Amniotic stem cell (primary cell): ENCODE measurements around the gene CKAP2L.

Experiments used
- DNase-seq: peaks from one replicate; lab custom pipeline; 2025; lab: John Stamatoyannopoulos, UW

The CKAP2L gene

DNA sequence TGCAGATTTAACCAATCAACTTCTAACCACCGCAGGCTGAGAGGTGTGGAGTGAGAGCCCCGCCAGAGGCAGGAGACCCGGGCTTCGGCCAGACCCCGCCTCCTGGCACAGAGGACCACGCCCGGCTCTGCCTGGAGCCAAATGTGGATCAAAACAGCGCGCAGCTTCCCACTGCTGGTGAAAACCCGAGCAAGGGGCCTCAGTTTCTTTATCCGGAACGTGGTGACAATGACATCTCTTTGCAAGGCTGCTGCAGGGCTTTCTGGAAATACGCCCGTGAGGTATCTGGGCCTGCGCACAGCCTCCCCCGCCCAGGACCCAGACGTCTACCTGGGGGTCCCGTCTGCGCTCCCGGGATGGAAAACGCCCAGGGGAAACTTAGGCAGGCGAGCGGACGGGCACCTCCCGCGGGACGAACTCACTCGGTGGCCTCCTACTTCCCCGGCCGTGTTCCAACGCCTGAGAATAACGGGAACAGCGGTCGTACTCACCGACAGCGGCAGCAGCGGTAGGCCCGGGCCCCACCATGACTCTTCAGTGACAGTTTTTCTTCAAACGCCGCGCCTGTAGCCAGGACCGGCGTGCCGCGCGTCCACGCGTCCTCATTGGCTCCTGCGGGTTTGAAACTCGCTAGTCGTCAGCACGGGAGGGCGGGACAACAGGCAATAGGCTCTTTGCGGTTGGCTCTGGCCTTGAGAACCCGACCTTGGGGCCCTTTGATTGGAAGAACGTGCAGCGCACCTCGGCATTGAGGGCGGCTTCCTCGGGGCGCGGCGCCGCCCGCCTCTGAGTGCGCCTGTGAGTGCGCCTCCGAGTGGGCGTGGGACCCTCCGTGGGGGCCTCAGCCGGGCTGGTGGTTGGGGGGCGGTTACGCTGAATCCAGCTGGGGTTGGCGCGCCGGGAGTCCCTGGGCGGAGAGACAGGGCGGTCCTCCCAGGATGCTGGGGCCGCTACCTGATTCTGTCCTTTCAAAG lies at the start of gene CKAP2L:
CKAP2L (minus strand) TSS at position 539 of the 974 bp plus-strand sequence; CDS start at position 528, 11 bp downstream.
- peak; percentile 94 for DNase-seq

DNA sequence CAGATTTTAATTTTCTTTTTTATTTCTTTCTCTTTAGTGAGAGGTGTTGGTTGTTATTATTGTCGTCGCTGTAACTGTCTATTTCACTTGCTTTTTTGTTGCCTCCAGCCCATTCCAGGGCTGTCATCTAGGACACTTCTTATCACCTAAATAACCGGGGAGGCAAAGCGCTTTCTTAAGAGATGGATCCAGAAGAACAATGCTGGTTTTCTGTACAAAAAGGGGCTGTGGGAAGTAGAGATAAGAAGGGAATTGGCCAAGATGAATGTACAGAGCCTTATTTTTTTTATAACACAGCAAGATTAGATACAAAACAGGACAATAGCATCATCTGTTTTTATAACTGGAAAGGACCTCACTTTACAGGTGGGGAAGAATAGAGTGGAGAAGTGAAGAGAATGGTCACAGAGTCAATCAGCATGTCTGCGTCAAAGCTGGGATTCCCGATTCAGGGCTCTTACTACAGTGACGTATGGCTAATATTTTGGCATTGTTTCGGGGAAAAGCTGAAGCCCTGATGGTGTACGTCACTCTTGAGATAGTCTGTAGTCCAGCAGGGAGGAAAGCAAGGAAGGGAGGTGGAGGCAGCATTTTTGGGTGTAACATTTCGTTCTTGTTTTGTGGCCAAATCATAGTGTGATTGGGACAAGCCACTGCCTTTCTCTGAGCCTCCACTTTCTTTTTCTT lies 49.0 kb upstream of the CKAP2L start:
- DNase-seq = no peak

GRCh38 chr2:112812318-112813267 lies 48.2 kb upstream of the CKAP2L start:
- peak; percentile 70 for DNase-seq

DNA sequence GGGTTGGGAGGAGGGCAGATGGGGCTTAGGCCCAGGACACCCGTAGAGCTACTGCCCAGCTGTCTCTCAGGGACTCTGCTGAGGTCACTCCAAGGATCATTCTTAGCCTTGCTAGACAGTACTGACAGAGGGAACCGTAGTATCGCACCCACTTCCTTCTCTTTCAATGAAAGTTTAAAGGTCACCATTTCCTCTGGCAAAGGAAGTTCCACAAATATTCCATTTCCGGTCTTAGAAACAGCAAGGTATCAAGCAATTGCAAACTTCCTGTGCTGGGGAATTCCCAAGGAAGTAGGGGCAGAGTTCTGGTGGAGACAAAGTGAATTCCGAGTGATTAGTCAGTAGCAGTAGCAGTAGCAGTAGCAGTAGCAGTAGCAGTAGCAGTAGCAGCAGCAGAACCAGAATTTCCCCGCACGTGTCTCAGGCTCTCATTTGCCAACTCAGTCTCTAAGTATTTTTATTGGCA lies 47.5 kb upstream of the CKAP2L start:
- peak; percentile 49 for DNase-seq

DNA sequence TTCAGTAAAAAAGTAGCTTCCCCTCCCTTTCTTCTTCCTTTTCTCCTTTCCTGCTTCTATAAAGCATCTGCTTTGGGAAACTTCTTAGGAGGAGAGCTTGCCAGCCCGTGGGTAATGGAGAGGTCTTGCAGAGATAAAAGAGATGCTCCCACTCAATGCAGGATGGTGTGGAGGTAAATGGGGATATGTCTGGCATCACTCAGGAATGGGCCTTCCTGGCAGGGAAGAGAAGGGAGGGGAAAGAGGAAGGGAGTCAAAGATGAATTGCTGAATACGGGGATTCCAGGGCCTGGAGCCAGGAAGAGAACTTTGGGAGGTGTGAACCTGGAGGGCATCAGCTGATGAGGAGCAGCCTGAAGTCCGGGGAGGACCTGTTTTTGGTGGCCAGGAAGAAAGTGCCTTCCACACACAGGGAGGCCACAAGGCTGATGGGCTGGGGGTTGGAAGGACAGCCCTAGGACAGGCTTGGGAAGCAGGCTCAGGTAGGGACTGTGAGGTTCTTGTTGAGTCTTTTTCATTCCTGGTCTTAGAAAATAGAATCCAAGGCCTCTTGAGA lies 46.9 kb upstream of the CKAP2L start:
- DNase-seq = no peak

DNA sequence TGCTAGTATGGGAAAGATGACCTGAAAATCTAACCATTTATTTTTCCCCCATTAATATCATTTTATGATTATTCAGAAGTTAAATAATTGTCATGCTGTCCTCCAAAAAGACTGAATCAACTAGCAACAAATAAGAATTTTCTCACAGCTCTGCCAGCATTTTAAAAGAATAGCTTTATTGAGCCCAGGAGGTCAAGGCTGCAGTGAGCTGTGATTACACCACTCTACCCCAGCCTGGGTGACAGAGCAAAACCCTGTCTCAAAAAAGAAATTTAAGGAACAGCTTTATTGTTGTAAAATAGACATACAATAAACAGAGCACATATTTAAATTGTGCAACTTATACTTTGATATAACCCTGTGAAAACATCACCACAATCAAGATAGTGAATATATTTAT lies 44.7 kb upstream of the CKAP2L start:
- no peak for DNase-seq

DNA sequence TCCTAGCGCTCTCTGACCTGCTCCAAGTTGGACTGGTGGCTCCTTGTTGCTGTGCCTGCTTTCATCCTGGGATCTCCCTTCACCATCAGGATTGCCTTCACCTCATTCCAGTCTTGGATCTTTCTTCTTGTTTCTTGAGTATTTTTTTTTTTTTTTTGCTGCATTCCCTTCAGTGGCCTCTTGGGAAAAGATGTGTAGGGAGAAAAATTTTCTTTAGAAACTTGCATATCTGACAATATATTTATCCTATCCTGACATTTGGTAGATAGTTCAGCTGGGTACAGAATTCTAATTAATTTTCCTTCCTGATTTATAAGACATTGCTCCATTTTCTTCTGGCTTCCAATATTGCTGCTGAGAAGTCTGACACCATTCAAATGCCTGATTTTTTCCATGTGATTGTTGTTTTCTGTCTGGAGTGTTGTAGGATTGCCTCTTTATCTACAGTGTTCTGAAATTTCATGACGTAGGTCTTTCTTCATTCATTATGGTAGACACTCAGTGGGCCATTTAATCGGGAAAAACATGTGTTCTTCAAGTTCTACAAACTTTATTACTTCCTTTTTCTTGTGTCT lies 42.9 kb upstream of the CKAP2L start:
- DNase-seq = no peak

GRCh38 chr2:112805542-112805941 lies 41.1 kb upstream of the CKAP2L start:
- DNase-seq = no peak

DNA sequence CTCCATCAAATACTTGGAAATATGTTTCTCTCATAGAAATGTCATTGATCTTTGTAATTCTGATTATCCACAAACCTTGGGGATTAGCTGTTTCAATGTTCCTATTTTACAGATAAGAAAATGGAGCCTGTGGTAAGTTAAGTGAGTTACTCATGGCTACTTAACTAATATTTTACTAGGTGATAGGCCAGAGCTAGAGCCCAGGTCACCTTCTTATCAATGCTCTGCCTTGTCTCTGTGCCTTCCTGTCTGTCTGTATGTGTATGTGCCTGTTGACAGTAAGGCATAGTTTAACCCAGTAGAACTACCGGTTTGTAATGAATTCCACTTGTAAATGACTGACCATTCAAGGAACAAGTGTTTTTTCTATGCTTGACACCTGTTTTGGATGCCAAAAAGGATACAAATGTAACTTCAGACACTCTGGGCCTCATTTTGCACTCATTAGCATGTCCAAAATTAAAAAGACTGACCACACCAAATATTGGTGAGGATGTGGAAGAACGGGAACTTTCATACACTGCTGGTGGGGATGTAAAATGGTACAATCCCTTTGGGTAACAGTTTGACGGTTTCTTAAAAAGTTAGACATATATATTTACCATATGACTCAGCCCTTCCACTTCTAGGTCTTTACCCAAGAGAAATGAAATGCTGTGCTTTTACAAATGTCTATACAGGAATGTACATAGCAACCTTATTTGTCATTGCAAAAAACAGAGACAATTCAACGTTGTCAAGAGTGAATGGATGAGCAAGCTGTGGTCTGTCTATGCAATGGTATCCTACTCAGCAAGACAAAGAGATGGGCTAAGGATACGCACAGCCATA lies 39.5 kb upstream of the CKAP2L start:
- DNase-seq = peak; percentile 49

DNA sequence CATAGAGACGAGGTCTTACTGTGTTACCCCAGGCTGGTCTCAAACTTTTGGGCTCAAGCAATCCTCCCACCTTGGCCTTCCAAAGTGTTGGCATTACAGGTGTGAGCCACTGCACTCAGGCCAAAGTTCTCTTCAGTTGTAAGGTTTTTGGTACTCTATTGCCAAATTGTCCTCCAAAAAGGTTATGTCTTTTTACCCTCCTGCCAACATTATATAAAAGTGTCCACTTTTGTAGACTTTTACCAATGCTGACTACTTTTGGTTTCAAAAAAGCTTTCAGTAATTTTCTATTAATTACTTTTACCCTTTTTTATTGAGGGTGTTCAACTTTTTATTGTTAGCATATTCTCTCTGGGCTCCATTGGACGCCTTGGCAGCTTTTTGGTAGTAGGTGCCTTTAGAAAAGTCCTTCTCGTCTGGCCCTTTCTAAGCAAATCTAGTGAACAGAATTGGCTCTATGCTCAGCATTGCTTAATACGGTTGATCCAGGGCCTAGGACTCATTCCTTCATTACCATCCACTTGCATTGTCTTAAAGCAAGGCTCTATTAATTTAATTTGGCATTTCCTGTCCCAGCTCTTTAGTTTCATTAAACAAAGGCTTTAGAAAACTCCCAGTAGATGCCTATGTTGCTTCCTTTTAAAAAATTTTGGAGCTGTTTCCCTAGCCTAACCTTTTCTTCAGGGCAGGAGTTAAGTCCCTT lies 36.6 kb upstream of the CKAP2L start:
- no peak for DNase-seq

DNA sequence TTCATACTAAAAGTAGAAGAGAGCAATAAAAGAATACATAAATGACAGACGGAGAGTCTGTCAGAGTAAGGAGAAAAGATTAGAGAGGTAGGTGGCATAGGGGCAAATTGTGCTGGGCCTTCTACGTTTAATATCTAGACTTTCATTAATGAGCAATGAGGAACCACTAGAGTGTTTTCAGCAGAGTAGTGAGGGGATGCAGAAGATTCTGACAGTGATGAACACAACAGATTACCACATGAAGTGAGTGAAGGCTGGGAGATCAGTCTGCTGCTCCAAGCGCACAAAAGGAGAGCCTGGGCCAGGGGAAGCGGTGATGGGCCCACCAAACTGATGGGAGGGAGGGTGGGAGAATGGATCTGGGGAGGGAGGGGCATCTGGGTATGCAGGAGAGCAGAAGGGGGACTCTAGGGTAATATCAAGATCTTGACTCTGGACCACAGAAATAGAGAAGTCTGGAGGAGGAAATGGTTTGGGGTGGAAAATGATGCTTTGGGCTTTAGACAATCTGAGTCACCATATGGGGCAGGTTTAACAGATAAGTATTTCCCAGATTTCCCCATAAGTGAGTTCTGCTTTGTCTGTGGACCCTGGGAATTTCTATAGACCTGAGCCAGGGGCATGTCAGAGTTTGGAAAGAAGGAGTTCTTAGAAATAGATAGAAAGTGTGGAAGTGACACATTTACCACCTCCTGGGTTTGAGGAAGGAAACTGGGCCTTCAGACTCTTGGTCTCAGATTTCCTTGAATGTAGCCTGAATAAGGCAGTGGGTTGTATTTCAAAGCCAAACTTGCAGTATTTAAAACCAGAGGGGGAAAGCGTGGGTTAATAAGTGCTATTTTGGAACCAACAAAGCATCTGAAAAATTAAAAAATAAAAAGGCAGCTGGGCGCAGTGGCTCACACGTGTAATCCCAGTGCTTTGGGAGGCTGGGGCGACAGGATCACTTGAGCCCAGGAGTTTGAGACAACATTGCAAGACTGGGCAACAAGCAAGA lies 34.9 kb upstream of the CKAP2L start:
- no peak for DNase-seq

GRCh38 chr2:112796486-112796885 lies 32.1 kb upstream of the CKAP2L start:
- DNase-seq = no peak

DNA sequence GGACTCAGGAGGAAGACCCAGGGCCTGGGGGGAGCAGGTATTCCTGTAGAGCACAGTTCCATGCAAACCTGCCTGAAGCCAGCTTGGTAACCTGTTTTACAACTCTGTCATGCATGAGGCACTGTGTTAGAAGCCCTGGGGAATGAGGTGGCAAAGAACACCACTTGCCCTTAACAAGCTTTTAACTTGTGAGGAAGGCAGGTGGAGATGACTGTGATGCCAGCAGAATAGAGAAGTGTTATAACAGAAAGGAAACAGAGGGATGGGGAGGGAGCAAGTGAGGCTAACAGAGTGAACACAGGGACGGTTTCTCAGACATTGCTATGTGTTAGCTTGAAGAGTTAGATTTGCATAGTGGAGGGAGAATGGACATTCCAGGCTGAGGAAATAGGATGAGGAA lies 31.4 kb upstream of the CKAP2L start:
- no peak for DNase-seq

DNA sequence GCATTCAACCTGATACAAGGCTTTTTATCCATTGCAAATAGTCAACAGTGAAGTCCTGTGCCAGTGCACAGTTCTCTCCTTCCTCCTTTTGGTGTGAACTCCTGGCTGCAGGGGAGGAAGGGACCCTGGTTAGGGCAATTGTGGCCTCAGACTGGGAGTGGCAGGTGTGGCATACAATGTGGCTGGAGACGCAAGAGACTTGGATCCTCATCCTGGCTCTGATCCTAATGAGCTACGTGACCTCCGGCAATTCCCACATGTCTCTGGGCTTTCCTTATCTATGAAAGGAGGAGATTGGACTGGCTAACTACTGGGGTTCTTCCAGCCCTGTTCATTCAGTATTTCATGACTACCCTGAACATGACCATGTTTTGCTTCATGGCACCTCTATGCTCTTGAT lies 30.4 kb upstream of the CKAP2L start:
- no peak for DNase-seq

GRCh38 chr2:112794131-112794733 lies 29.8 kb upstream of the CKAP2L start:
- DNase-seq = no peak

DNA sequence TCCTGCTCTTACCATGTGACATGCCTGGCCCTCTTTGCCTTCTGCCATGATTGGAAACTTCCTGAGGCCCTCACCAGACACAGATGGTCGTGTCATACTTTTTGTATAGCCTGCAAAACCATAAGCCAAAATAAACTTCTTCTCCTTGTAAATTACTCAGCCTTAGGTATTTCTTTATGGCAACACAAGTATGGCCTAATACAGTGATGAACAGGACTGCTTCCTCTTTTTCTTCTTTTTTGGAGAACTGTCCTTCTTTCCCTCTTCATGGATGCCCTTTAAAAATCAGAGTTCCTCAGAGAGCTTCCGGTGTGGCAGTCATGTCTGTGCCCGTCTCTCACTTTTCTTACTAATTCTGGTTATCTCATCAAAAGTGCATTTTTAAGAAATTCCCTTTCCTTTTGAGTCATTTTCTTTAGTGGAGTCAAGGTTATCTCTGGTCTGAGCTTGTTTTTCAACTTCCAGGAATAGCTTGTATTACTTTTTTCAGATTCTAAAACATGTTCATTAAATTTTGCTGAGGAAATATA lies 29.1 kb upstream of the CKAP2L start:
- no peak for DNase-seq

DNA sequence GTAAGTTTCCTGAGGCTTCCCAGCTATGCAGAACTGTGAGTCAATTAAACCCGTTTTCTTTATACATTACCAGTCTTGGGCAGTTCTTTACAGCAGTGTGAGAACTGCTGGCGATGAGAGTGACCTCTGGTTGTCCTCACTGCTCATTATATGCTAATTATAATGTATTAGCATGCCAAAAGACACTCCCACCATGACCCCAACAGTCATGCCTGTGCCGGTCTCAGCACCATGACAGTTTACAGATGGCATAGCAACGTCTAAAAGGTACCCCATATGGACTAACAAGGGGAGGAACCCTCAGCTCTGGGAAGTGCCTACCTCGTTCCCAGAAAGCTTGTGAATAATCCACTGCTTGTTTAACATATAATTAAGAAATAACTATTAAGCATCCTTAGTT lies 28.0 kb upstream of the CKAP2L start:
- no peak for DNase-seq
